Common myeloid progenitor, CD34-positive (primary cell): ENCODE measurements around the gene CHRND.

Source experiments
- CTCF ChIA-PET: fragments of 350-600 bp; sonication (Branson Sonifier 250); formaldehyde crosslinking; loops from one replicate; lab custom pipeline; 2021; ENCODE audit warnings: antibody characterized with exemption; lab: Charles Lee
- POLR2A ChIA-PET: fragments of 350-600 bp; sonication (Branson Sonifier 250); formaldehyde crosslinking; loops from one replicate; lab custom pipeline; 2021; ENCODE audit warnings: antibody characterized with exemption; lab: Charles Lee
- DNase-seq, 3 donors: peaks; one replicate each; pipeline versions ENCODE4 v3.0.0 to v3.0.0-alpha.2; 2013
- H3K27ac ChIP-seq, 2 experiments: 1 replicate in 1 of 2; 2 replicates in 1 of 2; pipeline ENCODE4 v1.7.0; 2013; ENCODE audit warnings: inconsistent platforms in 2 of 2, low read length in 2 of 2, mild to moderate bottlenecking in 2 of 2, low read depth in 1 of 2, moderate library complexity in 1 of 2; ENCODE audit not compliant: severe bottlenecking in 2 of 2, insufficient read depth in 1 of 2, poor library complexity in 1 of 2
- H3K27me3 ChIP-seq, 5 experiments: replicated peaks in 2 of 5; 1 replicate in 3 of 5; 2 replicates in 2 of 5; pipeline versions ENCODE4 v1.6.1 to v1.7.0; 2013; ENCODE audit warnings: low read length in 4 of 5, mild to moderate bottlenecking in 2 of 5, moderate library complexity in 2 of 5, inconsistent platforms in 1 of 5; ENCODE audit not compliant: insufficient read depth in 5 of 5, control insufficient read depth in 4 of 5
- H3K36me3 ChIP-seq, 4 experiments: 1 replicate in 2 of 4; 2 replicates in 2 of 4; pipeline versions ENCODE4 v1.6.1 to v1.7.0; 2013; ENCODE audit warnings: low read length in 3 of 4, control low read depth in 1 of 4, mild to moderate bottlenecking in 1 of 4; ENCODE audit not compliant: control insufficient read depth in 4 of 4, insufficient read depth in 4 of 4
- H3K4me1 ChIP-seq, 4 experiments: 1 replicate in 3 of 4; 2 replicates in 1 of 4; pipeline versions ENCODE4 v1.6.1 to v1.7.1; 2013; ENCODE audit warnings: low read length in 3 of 4, mild to moderate bottlenecking in 3 of 4, control low read depth in 1 of 4, inconsistent platforms in 1 of 4, moderate library complexity in 1 of 4; ENCODE audit not compliant: control insufficient read depth in 4 of 4, insufficient read depth in 4 of 4; ENCODE audit errors: control extremely low read depth in 1 of 4
- H3K4me3 ChIP-seq, 7 experiments: 1 replicate in 4 of 7; 2 replicates in 3 of 7; pipeline versions ENCODE4 v1.5.1 to v1.7.0; 2013; ENCODE audit warnings: mild to moderate bottlenecking in 7 of 7, low read length in 6 of 7, moderate library complexity in 6 of 7, inconsistent platforms in 2 of 7, low read depth in 2 of 7, control low read depth in 1 of 7; ENCODE audit not compliant: insufficient read depth in 4 of 7, control insufficient read depth in 1 of 7; ENCODE audit errors: extremely low read depth in 1 of 7
- H3K9me3 ChIP-seq, 5 experiments: 1 replicate in 4 of 5; 2 replicates in 1 of 5; pipeline versions ENCODE4 v1.6.1 to v1.7.1; 2013; ENCODE audit warnings: low read length in 4 of 5, mild to moderate bottlenecking in 2 of 5, inconsistent platforms in 1 of 5, low read depth in 1 of 5, moderate library complexity in 1 of 5; ENCODE audit not compliant: control insufficient read depth in 4 of 5, insufficient read depth in 2 of 5; ENCODE audit errors: control extremely low read depth in 1 of 5
- WGBS: methylation state at CpG from one replicate; pipeline ENCODE4 v1.1.5; 2013; ENCODE audit not compliant: insufficient coverage; 5-methylcytosine and 5-hydroxymethylcytosine counted together

The CHRND gene

GRCh38 chr2:232492236-232492848 is 33.6 kb upstream of the CHRND start:
- DNase-seq = no peak
- CTCF ChIA-PET = interaction anchor here (1.2 kb wide), 1 partner anchor 44 kb away, joined by 3 read pairs; no protein-coding TSS in a partner anchor

GRCh38 chr2:232492963-232493700 is 32.8 kb upstream of the CHRND start:
- H3K36me3 ChIP-seq = no peaks in the 10 kb centered on the region
- no peaks in the 10 kb centered on the region for H3K9me3 ChIP-seq
- H3K27me3 ChIP-seq = peaks cover 0 to 26% (median 17%) of the 10 kb centered on the region in 5 experiments
- H3K4me1 ChIP-seq = no peaks in the 10 kb centered on the region
- POLR2A ChIA-PET = no interaction called here
- no peak overlapping the region for H3K4me3 ChIP-seq
- CTCF ChIA-PET = interaction anchor here (0.8 to 1.2 kb wide), 2 partner anchors 12 to 45 kb away, joined by 3 read pairs; no protein-coding TSS in a partner anchor
- DNase-seq = no peak
- 91% methylated on average over 17 of the region's 24 CpGs for WGBS
- no peak overlapping the region for H3K27ac ChIP-seq

More at GRCh38 chr2:232492236-232492848, 33.6 kb upstream of the CHRND start:
- Histone ChIP-seq H3K36me3 (no peaks in the 10 kb centered on the region), H3K27ac (no peak overlapping the region), H3K4me1 (peaks cover 0 to 4% (median 1%) of the 10 kb centered on the region in 4 experiments), H3K4me3 (no peak overlapping the region), H3K9me3 (no peaks in the 10 kb centered on the region), H3K27me3 (peaks cover 0 to 30% (median 17%) of the 10 kb centered on the region in 5 experiments)
- POLR2A ChIA-PET = no interaction called here
- WGBS = 76% methylated on average over 6 of the region's 8 CpGs

GRCh38 chr2:232493701-232494474 is 32.1 kb upstream of the CHRND start:
- no peak for DNase-seq
- WGBS = 94% methylated on average over 7 of the region's 10 CpGs
- H3K36me3 ChIP-seq = no peaks in the 10 kb centered on the region
- H3K27me3 ChIP-seq = peaks cover 0 to 21% (median 16%) of the 10 kb centered on the region in 5 experiments
- H3K27ac ChIP-seq = no peak overlapping the region
- no peaks in the 10 kb centered on the region for H3K4me1 ChIP-seq
- H3K9me3 ChIP-seq = no peaks in the 10 kb centered on the region
- POLR2A ChIA-PET = no interaction called here
- no peak overlapping the region for H3K4me3 ChIP-seq
- CTCF ChIA-PET = interaction anchor here (0.8 to 1.2 kb wide), 3 partner anchors 11 to 46 kb away, joined by 3 read pairs; no protein-coding TSS in a partner anchor

- Histone ChIP-seq H3K27ac (no peak overlapping the region), H3K36me3 (no peaks in the 10 kb centered on the region), H3K27me3 (peaks cover 0 to 16% (median 14%) of the 10 kb centered on the region in 5 experiments), H3K4me3 (no peak overlapping the region), H3K4me1 (no peaks in the 10 kb centered on the region), H3K9me3 (no peaks in the 10 kb centered on the region)
- CTCF ChIA-PET = interaction anchor here (0.8 to 1.3 kb wide), 3 partner anchors 17 to 29 kb away, joined by 3 to 4 read pairs (median 3); no protein-coding TSS in a partner anchor
- DNase-seq = no peak
- POLR2A ChIA-PET = interaction anchor here (0.6 kb wide), 1 partner anchor 618 kb away, joined by 4 read pairs; no protein-coding TSS in a partner anchor
- WGBS = 95% methylated on average over 5 of the region's 5 CpGs
Measured at GRCh38 chr2:232494542-232494941, 31.4 kb upstream of the CHRND start.

- no peaks in the 10 kb centered on the region for H3K4me1 ChIP-seq
- no peak for DNase-seq
- CTCF ChIA-PET = interaction anchor here (1.1 to 1.3 kb wide), 2 partner anchors 20 to 29 kb away, joined by 3 to 4 read pairs; no protein-coding TSS in a partner anchor
- 96% methylated on average over 7 of the region's 7 CpGs for WGBS
- no peaks in the 10 kb centered on the region for H3K9me3 ChIP-seq
- H3K36me3 ChIP-seq = no peaks in the 10 kb centered on the region
- H3K27ac ChIP-seq = no peak overlapping the region
- no peak overlapping the region for H3K4me3 ChIP-seq
- POLR2A ChIA-PET = interaction anchor here (0.5 kb wide), 1 partner anchor 132 kb away, joined by 5 read pairs; no protein-coding TSS in a partner anchor
- peaks cover 0 to 18% (median 8%) of the 10 kb centered on the region in 5 experiments for H3K27me3 ChIP-seq
Measured at GRCh38 chr2:232495292-232495691, 30.7 kb upstream of the CHRND start.

GRCh38 chr2:232496501-232497270 is 29.3 kb upstream of the CHRND start:
- WGBS = 83% methylated on average over 16 of the region's 20 CpGs
- peaks cover 0 to 32% (median 11%) of the 10 kb centered on the region in 5 experiments for H3K27me3 ChIP-seq
- POLR2A ChIA-PET = no interaction called here

More at GRCh38 chr2:232496501-232497270, 29.3 kb upstream of the CHRND start:
- H3K4me1 ChIP-seq = no peaks in the 10 kb centered on the region
- H3K27ac ChIP-seq = no peak overlapping the region
- no peak for DNase-seq
- H3K36me3 ChIP-seq = no peaks in the 10 kb centered on the region
- CTCF ChIA-PET = no interaction called here
- H3K9me3 ChIP-seq = no peaks in the 10 kb centered on the region
- H3K4me3 ChIP-seq = no peak overlapping the region
